ENCODE measurements around the gene CAPN11.

DNA sequence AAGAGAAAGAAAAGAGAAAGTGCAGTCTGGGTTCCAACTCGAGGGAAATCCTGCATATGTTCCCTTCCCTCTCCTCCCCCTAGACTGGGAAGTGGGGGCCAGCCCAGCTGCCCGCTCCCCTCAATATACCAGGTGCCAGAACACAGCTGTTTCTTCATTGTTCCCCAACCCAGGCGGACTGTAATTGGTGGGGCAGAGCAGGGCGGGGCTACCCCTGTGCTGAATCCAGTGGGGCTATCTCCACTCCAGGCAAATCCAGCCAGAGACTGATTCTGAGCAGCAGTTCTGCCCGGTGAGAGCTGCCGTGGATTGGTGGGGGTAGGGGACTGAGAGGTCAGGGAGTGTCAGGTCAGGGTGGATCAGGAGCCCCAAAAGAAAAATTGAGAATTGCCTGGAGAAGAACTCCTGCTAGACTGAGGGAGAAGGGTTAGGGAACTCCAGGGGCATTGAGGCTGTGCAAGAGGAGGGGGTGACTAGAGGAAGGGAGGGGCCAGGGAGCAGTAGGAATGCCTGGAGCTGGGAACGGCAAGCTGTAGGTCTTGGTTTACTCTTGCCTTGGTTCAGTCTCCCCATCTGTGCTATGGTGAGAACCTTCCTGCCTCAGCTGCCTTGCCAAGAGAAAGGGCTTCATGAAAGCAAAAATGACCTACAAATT, 58.2 kb downstream of the CAPN11 start, which contains the start of gene MYMX:
- TF ChIP-seq, protein P1, sequence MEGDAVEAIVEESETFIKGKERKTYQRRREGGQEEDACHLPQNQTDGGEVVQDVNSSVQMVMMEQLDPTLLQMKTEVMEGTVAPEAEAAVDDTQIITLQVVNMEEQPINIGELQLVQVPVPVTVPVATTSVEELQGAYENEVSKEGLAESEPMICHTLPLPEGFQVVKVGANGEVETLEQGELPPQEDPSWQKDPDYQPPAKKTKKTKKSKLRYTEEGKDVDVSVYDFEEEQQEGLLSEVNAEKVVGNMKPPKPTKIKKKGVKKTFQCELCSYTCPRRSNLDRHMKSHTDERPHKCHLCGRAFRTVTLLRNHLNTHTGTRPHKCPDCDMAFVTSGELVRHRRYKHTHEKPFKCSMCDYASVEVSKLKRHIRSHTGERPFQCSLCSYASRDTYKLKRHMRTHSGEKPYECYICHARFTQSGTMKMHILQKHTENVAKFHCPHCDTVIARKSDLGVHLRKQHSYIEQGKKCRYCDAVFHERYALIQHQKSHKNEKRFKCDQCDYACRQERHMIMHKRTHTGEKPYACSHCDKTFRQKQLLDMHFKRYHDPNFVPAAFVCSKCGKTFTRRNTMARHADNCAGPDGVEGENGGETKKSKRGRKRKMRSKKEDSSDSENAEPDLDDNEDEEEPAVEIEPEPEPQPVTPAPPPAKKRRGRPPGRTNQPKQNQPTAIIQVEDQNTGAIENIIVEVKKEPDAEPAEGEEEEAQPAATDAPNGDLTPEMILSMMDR (IDR thresholded peaks at IDR 0.05) = no peak
- TF ChIP-seq POLR2A (IDR thresholded peaks at IDR 0.05) = no peak
